ENCODE results near the gene SAMD5. TPM values are rescaled to one million over a fixed set of nuclear protein-coding genes. Genes with fewer than 3 reads are reported as not detected.

SAMD5 gene
- total RNA-seq, 1 donor from 2014 or later, result not detected

DNA sequence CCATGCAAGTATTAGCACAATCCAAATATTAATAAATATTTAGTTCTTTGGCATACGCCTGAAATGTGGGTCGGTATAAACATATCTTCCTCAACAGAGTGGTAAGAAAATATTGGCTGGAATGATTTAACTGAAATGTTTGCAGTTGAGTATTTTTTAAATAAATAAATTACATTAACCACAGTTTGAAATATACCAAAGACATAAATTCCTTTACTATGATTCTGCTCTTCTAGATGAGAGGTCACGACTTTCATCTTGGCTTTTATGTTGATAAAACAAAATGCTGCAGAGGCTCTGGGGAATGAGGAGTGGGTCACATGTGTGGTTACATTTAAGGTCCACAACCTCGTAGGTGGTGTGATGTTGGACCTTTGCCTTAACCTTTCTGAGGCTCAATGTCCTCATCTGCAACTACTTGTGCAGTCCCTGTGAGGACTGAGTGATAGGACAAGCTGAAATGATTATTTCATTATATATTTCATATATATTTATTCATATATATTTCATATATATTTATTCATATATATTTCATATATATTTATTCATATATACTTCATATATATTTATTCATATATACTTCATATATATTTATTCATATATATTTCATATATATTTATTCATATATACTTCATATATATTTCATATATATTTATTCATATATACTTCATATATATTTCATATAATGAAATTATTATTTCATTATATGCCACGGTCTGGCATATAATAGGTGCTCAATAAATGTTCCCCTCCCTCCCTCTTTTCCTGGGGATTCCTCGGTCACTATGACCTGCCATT lies 107.4 kb downstream of the SAMD5 start:
- intact Hi-C loops (cut with micrococcal nuclease), result no loop called here

DNA sequence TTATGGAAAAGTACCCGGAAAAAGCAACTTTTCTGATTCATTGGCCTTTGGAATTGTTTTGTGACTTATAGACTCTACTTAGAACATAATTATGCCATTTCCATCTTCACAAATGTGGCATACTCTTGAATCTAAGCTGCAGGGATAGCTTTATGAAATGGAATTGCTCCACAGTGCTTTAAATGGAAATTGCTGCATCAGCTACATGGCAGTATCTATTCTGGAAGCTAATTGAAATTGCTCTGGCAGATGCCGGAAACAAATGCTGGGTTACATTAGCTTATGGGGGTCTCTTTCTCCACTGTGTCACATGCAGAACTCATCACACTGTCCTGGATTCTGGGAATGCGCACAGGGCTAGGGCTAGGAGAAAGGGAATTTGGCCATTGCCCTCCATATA lies 108.9 kb downstream of the SAMD5 start:
- intact Hi-C loops (cut with micrococcal nuclease), result no loop called here

DNA sequence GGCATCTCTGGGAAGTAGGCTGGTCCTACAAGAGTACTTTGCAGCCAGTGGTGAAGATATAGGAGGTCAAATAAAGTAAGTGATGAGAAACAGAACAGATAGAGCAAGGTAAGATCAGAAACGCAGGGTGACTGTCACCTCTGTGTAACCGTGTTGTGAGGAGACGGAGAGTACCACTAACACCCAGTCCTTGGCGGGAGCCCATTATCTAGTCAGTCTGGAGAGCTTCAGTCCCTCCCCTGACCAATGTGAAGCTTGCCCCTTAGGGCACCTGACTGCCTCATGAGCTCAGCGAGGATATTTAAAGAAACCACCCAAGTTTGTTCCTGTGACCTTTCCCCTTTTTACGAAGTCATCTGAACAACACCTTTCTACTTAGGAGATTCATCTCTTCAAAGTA lies 110.0 kb downstream of the SAMD5 start:
- intact Hi-C loops (cut with micrococcal nuclease), result no loop called here

DNA sequence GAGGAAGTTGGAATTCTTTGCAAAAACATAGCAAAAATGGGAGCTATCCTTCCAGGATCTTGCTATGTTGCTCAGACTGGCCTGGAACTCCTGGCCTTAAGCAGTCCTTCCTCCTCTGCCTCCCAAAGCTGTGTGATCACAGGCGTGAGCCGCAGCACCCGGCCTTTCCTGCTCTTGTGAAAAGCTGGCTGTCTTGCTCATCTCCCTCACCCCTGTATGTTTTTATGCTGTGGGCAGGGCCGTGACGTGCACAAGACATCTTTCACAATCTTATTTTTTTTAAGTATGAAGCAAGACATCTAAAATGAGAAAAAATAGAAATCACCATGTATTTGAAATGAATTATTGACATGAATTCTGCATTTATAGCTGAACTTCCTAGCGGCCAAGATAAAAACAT lies 110.4 kb downstream of the SAMD5 start:
- intact Hi-C loops (cut with micrococcal nuclease), result no loop called here
